Activated CD4-positive, CD25-positive, alpha-beta regulatory T cell treated with anti-CD3 and anti-CD28 coated beads, Interleukin-2, amount 50 U/mL, for 72 hours (primary cell): Measurements from ENCODE around the gene CRLF1.

ENCODE experiments used
- DNase-seq: peaks from one replicate; pipeline ENCODE4 v3.0.0; 2021

Gene CRLF1

DNA sequence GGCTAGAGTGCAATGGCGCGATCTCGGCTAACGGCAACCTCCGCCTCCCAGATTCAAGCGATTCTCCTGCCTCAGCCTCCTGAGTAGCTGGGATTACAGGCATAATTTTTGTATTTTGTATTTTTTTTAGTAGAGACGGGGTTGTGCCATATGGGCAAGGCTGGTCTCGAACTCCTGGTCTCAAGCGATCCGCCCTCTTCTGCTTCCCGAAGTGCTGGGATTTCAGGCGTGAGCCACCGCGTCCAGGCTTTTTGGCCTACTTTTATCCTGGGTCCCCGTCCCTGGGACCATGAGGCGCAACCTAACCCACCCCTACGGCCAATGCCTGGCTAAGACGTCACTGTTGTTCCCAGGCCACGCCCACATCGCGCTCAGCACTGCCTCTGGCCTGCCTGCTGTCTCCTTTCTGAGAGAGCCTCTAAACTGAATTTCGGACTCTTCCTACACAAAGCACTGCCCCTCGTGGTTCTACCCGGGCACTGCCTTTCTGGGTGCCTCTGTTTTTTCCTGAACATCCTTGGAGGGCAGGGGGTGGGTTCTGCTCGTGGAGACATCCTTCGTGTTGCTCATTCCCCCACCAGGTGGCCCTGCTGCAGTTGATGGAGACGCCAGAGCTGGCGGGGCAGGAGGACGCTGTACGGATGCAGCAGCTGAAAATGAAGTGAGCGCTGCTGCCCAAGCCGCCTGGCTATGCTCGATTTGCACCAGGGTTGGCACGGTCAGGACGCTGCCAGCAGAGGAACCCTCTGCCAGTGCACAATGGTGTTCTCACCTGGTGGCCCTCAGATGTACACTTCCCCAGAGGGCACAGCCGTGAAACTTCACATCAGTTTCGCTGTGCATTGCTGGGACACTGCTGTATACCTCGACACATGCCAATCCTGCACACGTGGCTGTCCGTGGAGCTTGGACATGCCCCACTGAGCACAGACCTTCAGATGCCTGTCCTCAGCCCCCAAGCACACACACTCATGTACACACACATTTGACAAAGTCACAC, 16.0 kb downstream of the CRLF1 start:
- no peak for DNase-seq

DNA sequence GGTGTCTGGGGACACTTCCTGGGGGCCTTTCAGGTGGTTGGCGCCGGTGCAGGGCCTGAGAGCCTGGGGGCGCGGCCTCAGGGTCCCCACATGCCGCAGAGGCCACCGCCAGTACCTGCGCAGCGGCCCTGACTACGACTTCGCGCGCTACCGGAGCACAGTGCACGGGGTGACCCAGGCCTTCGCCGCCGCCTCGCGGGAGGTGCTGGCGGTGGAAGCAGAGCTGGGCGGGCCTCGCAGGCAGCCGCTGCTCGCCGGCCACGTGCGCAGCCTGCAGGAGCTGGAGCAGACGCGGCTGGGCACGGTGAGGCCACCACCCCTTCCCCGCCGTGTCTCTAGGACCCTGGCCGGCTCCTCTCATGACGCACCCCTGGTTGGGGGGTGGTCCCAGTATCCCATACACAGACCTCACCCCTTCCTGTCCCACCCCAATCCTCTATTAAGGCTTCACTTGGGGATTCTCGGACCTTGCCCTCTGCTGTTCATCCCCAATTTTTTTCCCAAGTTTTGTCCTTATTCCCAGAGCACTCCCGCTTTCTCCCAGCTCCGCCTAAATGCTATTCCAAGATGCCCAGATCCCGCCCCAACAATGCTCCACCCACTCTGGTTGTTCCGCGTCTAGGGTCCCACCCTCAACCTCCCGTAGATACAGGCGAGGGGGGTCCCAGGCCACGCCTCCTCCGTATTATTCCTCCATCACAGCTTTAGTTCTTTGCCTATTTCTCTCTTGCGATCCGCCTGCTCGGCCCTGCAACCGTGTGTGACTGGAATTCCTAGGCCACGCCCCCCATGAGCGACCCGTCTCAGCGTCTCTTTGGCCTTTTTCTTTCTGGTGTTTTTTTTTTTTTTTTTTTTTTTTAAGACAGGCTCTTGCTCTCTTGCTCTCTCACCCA, 17.0 kb downstream of the CRLF1 start:
- DNase-seq, result peak; percentile 73

DNA sequence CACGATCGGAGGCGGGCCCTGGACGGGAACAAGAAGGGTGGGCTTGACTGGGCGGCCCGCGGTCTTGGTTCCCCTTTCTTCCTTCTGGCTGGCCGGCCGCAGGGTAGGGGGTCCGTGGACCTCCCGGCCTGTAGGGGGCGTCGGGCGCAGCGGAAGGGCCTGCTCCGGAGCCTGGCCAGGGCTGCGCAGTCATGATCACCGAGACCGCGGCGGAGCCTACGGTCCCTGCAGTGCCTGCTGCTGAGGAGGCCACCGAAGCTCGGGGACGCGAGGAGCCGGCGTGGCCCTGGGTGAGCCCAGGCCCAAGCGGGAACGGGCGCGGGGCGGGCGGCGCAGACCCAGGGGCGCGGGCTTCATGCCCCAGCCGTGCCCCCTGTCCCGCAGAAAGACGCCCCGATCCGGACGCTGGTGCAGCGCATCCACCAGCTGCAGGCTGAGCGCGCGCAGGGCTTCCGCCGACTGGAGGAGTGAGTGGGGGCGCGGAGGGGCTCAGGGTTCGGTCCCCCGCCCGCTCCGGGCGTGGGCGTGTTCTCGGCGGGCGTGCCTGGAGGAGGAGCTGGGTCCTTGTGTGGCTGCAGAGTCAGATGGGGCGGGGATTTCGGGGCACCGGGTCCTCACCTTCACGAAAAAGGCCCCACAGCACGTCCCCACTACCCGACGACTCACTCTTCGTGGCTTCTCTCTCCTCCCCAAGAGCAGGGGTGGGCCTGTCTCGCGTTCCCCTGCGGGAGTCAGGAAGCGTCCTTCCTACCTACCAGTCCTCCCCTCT, 17.8 kb downstream of the CRLF1 start, which contains the start of gene REX1BD:
Gene REX1BD, plus strand, starts transcription at position 188 of the 769 bp plus-strand sequence. Its CDS starts 4 bp downstream, at position 192.
- DNase-seq, result peak; percentile 86

DNA sequence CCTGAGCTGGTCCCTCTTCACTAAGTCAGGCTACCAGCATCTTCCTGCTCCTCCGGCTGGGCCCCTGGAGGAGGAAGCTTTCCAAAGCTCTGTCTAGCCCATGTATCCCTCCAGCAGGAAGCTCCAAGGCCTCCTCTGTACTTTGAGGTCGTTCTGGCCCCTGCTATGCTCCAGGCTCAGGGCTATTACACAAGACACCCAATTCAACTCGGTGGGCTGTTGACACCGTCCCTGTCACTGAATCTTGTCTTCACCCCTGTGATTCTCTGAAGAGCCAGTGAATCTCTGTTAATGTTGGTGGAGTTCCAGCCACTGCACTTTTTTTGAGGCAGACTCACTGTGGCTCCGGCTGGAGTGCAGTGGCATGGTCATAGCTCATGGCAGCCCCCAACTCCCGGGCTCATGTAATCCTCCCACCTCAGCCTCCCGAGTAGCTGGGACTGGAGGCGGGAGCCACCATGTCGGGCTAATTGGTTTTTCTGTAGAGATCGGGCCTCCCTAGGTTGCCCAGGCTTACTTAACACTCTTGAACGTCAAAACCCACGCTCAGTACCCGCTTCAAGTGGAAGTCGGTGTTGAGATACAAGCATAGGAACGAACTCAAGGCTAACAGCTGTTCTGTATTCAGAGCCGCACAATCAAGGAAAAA, 18.5 kb downstream of the CRLF1 start:
- no peak for DNase-seq

DNA sequence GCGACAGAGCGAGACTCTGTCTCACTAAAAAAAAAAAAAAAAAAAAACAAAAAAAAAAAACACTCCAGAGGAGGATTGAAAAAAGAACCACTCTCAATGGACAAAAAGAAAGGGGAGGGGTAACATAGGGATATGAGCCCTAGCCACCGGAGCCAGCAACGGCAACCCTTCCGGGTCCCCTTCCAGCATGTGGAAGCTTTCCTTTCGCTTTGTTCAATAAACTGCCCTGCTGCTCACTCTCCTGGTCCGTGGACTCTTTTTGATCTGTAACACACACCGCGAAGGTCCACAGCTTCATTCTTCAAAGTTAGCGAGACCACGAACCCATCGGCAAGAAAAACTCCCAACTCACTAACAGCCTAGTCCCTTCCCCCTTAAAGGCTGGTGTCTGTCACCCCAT, 19.0 kb downstream of the CRLF1 start:
- no peak for DNase-seq

DNA sequence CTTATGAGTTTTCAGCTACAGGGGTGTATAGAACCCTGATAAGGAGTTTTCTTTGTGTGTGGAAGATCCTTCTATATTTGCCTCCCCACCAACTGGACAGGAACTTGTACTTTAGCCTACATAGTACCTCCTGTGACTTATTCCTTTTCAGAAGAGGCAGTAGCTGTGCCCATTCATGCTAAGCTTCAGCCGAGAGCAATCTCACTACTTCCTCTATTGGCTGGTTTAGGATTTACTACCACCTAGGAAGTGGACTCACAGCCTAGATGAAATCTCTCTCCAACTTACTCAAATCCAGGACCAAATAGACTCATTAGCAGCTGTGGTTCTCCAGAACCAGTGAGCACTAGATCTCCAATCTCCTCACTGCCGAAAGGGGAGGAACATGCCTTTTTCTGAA, 20.3 kb downstream of the CRLF1 start:
- DNase-seq, result no peak

DNA sequence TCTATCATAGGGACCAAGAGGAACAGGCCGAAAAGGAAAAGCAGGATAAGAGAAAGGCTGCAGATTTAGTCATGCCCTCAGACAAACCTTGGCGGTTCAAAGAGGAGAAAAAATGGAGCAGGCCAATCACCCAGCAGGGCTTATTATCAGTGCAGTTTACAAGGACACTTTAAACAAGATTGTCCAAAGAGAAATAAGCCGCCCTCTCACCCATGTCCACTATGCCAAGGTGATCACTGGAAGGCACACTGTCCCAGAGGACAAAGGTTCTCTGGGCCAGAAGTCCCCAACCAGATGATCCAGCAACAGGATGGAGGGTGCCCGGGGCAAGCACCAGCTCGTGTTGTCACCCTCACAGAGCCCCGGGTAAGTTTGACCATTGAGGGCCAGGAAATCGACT, 26.3 kb downstream of the CRLF1 start:
- DNase-seq, result no peak

DNA sequence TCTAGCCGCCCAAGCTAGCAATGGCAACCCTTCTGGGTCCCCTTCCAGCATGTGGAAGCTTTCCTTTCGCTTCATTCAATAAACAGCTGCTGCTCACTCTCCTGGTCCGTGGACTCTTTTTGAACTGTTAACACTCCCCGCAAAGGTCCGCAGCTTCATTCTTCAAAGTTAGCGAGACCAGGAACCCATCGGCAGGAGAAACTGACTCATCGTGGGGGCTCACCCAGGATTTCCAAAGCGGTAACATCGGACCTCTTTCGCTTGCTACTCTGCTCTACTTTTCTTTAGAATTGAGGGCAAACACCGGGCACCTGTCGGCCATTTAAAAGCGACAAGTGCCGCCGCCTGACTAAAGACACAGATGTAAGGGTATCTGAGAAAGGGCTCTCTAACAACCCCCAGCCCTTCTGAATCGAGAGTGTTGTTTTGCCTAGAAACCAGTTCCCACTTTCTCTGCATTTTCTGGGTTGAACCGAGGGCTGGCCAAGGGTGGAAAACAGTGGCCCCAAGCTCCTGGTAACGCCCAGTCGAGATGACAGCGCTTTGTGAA, 29.2 kb downstream of the CRLF1 start:
- DNase-seq, result no peak

DNA sequence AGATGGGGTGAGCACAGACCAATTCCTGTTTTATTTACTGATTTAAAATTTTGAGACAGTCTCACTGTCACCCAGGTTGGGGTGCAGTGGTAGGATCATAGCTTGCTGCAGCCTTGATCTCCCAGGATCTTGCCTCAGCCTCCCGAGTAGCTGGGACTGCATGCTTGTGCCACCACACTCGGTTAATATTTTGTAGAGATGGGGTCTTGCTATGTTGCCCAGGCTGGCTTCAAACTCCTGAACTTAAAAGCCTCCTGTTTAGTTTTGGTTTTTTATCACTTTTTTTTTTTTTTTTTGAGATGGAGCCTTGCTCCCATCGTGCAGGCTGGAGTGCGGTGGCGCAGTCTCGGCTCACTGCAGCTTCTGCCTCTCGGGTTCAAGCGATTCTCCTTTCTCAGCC, 30.2 kb downstream of the CRLF1 start:
- no peak for DNase-seq

DNA sequence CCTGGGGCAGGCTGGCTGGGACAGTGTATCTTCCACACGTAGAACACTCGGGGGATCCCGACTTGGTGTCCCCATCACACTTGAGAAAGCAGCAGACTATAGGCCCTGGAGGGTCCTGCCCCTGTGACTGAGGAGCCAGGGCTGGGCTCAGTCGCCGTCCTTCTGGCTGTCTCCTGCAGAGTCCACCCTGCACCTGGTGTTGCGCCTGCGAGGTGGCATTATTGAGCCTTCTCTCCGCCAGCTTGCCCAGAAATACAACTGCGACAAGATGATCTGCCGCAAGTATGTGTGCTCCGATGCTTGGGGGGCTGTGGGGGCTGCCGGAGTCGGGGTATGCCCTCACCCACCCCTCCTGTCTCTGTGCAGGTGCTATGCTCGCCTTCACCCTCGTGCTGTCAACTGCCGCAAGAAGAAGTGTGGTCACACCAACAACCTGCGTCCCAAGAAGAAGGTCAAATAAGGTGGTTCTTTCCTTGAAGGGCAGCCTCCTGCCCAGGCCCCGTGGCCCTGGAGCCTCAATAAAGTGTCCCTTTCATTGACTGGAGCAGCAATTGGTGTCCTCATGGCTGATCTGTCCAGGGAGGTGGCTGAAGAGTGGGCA, 31.8 kb downstream of the CRLF1 start:
- DNase-seq, result no peak

DNA sequence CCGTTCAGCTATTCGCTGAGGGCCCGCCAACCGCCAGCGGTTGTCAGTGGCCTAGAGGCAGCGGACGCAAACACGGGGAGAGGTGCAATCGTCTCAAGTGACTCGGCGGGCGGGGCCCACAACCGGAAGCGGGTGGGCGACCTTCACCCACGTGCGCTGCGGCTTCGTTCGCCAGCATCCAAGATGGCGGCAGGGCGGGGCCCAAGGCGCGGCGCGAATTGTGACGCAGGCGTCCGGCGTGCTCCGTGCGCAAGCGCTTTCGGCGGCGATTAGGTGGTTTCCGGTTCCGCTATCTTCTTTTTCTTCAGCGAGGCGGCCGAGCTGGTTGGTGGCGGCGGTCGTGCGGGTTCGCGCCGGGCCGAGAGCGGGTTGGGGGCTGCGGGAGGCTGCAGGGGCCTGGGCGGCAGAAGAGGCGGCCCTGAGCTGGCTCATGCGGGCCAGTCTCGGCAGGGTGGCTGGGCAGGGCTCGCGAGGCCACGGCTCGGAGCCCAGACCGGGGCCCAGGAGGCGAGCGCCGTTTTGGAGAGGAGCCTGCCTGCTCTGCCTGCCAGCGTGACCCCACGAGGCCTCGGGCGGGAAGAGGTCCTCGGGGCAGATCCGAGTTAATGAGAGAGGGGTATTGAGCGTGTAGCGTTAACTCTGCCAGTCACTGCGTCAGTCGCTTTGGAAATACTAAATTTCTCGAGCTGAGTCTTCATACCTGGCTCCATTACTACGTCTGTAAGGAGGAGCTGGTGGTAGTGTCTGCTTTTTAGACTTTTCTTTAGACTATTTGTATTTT, 34.8 kb downstream of the CRLF1 start, which contains the start of gene UBA52:
Gene UBA52, plus strand, starts transcription at position 294 of the 781 bp plus-strand sequence. CDS start 1,444 bp downstream, outside the sequence.
- DNase-seq, result peak; percentile 99

DNA sequence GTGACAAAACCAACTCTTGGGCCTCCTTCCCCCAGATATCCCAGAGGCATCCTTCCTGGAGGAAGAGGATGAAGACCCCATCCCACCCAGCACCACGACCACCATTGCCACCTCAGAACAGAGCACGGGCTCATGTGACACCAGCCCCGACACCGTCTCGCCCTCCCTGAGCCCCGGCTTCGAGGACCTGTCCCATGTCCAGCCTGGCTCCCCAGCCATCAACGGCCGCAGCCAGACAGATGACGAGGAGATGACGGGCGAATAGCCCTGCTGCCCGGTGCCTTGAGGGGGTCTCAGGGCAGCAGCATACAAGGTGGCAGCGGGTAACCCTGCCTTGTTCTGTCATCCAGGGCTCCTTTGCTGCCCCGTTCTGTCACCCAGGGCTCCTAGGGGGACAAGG, 38.2 kb downstream of the CRLF1 start:
- no peak for DNase-seq

DNA sequence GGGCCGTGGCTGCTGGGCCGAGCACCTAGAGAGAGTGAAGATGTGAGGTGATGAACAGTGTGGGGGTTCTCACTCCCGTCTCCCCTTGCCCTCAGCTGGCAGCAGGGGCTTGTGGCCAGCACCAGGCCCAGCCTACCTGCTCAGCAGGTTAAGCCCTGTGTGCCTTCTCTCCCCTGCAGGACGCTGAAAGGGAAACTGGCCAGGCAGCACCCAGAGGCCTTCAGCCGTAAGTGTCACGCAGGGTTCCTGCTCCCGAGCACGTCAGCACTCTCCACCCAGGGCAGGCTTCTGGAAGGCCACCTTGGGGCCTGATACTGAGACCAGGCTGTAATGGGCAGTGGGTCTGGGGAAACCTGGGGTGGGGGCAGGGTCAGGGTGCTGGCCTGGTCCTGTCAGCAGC, 39.6 kb downstream of the CRLF1 start:
- DNase-seq, result no peak

DNA sequence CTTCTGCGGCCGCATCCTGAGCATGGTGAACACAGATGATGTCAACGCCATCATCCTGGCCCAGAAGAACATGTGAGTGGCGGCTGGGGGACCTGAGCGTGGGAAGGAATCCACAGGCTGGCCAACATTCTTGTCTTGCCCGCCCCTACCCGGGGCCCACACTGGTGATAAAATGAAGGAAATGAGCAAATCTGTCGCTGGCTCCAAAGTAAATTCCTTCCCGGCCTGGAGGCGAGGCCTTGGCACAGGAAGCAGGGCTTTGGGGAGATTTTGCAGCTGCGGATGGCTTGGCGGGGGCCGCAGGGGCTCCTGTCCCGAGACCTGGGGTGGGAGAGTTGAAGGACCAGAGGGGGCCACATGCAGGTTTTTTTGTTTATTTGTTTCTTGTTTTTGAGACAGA, 44.5 kb downstream of the CRLF1 start:
- DNase-seq, result no peak

DNA sequence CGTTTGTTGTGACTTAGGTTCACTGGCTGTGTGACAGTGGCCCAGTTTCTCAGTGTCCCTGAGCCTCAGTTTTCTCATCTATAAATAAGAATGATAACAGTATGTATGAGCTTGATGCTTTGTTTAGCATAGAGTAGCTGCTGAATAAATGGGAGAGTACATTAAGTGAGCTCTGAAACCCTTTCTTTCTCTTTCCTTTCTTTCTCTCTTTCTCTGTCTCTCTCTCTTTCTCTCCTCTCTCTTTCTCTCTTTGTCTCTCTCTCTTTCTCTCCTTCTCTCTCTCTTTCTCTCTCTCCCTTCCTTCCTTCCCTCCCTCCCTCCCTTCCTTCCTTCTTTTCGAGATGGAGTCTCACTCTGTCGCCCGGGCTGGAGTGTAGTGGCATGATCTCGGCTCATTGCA, 46.9 kb downstream of the CRLF1 start:
- no peak for DNase-seq

DNA sequence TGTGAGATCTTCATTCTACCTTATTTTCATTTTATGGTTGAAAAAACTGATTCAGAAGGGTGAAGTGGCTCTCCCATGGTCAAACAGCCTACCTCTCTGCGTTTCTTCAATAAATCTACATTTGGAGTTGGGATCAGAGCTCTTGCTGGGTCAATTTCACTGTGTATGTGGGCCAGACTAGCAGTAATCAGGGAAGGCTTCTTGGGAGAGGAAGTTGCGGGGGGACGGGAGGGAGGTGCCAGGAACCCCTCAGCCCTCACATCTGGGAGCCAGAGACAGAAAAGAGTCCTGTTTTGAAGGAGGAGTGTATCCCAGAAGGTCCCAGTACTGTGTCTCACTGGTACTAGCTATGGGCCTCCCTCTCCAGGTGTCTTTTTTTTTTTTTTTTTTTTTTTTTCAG, 48.0 kb downstream of the CRLF1 start:
- DNase-seq, result no peak

DNA sequence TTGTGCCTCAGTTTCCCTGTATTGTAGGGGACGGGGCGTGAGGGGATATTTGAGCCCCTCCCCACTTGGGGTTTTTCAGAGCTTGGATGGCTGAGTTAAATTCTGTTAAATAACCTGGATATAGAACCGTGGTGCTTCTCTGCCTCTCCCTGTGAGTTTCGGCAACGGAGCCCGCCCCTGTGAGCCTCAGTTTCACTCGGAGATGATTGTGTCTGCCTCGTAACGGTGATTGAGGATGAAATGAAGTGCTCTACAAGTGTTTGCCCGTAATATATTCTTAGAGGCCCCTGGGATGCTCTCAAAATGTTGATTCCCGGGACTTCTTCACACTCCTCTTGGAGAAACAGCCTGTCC, 48.4 kb downstream of the CRLF1 start:
- DNase-seq, result no peak

DNA sequence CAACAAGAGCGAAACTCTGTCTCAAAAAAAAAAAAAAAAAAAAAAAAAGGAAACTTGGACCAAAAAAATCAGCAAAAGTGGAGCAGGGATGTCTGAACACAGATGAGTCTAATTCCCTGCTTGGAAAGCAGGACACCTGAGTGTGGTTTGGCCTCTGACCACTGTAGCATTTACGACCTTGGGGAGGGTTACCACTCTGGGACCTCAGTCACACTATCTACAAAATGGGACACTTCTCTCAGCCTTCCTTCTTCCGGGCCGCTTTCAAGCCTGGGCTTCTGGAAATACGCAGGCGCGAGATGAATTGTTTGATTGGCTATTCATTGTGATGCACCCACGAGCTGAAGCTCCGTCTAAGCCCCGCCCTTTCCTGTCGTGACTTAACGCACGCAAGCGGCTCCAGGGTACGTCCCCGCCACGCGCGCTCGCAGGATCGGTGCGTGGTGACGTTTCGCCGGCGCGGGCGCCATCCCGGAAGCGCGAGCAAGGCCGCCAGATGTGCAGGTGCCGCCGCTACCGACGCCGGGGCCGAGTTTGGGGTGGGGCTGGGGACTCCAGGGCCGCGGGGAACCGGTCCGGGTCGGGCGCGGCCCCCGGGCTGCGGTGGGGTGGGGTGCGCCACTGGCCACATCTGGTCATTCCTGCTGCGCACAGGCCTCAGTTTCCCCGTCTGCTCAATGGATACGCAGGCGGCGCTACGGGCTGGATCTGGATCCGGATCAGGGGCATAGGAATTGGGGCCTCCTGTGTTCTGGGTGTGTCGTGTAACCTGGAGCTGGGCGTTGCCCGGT, 49.0 kb downstream of the CRLF1 start, which contains the start of gene KXD1:
Gene KXD1, plus strand, starts transcription at position 460 of the 791 bp plus-strand sequence. CDS start 4,187 bp downstream, outside the sequence.
- peak; percentile 97 for DNase-seq

DNA sequence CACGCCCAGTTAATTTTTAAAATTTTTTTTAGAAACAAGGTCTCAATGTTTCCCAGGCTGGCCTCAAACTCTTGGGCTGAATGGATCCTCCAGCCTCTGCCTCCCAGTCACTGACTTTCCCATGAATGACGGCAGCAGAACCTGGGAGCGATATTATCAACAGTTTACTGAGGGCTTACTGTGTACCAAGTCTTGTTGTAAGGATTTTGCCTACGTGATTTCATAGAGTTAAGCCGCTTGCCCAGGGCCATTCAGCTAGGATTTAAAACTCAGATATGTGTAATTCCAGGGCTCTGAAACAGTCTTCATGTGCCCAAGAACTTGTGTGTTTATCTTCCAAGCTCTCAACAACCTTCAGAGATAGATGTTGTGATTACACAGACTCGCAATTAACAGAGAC, 55.0 kb downstream of the CRLF1 start:
- DNase-seq, result no peak
